RWPE1 (cell line): Measurements from ENCODE around the gene MCHR1.

Experiments
- CTCF ChIA-PET: fragments of 350-600 bp; sonication (Branson Sonifier 250); formaldehyde crosslinking; extraction: SDS; loops from one replicate; lab custom pipeline; 2021; lab: Yijun Ruan, JAX
- POLR2A ChIA-PET: fragments of 400-600 bp; formaldehyde crosslinking; extraction: SDS; loops from one replicate; lab custom pipeline; 2020; ENCODE audit warnings: antibody characterized with exemption; ENCODE audit not compliant: low non-redundant PET; lab: Yijun Ruan, JAX
- DNase-seq: peaks from one replicate; pipeline ENCODE4 v3.0.0; 2012; ENCODE audit warnings: low spot score
- H3K27ac ChIP-seq: fragments of 450-650 bp; 2 replicates; pipeline ENCODE4 v1.5.1; 2017
- TF ChIP-seq, protein P1 (sequence below): fragments of 450-650 bp; conservative IDR thresholded peaks from 2 replicates; pipeline ENCODE4 v1.5.1; 2017; ENCODE audit warnings: low read depth, mild to moderate bottlenecking

The MCHR1 gene

DNA sequence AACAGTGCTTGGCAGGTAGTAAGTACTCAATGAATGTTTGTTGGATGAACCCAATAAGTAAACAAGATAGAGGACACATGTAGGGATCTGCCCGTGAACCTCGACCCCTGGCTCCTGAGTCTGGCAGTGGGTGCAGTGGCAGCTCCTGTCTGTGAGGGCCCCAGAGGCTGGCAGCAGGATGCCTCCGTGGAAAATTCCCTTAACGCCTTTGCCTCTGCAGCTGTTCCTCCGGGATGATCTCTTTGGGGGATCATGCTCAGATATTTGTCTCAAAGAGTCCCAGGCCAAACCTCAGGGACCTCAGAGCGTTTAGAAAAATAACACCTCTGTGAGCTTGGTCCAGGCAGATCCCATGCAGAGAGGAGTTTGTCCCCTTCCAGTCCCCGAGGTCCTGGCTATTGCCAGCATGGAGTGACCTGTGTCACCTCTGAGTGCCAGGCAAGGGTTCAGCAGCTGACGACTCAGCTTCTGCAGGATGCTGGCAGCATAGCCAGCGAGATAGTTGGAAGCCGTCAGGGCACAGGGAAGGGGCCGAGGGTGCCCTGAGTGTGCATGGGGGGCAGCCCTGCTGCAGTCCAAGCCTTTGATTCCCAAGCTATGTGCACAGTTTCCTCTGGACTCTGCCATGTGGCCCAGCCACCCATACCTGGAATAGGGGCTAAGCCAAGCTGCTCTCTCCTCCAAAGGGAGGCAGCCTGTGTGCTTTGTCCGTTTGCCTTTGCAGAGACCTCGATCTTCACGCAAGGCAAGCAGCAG is 613 bp upstream of the MCHR1 start:
- POLR2A ChIA-PET = no interaction called here
- TF ChIP-seq, protein P1, sequence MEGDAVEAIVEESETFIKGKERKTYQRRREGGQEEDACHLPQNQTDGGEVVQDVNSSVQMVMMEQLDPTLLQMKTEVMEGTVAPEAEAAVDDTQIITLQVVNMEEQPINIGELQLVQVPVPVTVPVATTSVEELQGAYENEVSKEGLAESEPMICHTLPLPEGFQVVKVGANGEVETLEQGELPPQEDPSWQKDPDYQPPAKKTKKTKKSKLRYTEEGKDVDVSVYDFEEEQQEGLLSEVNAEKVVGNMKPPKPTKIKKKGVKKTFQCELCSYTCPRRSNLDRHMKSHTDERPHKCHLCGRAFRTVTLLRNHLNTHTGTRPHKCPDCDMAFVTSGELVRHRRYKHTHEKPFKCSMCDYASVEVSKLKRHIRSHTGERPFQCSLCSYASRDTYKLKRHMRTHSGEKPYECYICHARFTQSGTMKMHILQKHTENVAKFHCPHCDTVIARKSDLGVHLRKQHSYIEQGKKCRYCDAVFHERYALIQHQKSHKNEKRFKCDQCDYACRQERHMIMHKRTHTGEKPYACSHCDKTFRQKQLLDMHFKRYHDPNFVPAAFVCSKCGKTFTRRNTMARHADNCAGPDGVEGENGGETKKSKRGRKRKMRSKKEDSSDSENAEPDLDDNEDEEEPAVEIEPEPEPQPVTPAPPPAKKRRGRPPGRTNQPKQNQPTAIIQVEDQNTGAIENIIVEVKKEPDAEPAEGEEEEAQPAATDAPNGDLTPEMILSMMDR = no peak
- no peak for DNase-seq
- H3K27ac ChIP-seq = no peak overlapping the region
- CTCF ChIA-PET = no interaction called here

- TF ChIP-seq, protein P1 = no peak
- POLR2A ChIA-PET = no interaction called here
- no peak for DNase-seq
- no peak overlapping the region for H3K27ac ChIP-seq
- CTCF ChIA-PET = no interaction called here
These were observed 907 bp downstream of the MCHR1 start for GRCh38 chr22:40679964-40680818.

- DNase-seq = no peak
- no peak overlapping the region for H3K27ac ChIP-seq
- POLR2A ChIA-PET = no interaction called here
- CTCF ChIA-PET = no interaction called here
- TF ChIP-seq, protein P1 = no peak
These were observed 1.5 kb downstream of the MCHR1 start for GRCh38 chr22:40680819-40681183.

DNA sequence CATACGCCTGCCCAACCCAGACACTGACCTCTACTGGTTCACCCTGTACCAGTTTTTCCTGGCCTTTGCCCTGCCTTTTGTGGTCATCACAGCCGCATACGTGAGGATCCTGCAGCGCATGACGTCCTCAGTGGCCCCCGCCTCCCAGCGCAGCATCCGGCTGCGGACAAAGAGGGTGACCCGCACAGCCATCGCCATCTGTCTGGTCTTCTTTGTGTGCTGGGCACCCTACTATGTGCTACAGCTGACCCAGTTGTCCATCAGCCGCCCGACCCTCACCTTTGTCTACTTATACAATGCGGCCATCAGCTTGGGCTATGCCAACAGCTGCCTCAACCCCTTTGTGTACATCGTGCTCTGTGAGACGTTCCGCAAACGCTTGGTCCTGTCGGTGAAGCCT is 2.2 kb downstream of the MCHR1 start:
- TF ChIP-seq, protein P1 = no peak
- POLR2A ChIA-PET = no interaction called here
- CTCF ChIA-PET = no interaction called here
- DNase-seq = no peak
- H3K27ac ChIP-seq = 0 out of 2 replicates have a peak overlapping the region, but pooled peaks have one; percentile 70

DNA sequence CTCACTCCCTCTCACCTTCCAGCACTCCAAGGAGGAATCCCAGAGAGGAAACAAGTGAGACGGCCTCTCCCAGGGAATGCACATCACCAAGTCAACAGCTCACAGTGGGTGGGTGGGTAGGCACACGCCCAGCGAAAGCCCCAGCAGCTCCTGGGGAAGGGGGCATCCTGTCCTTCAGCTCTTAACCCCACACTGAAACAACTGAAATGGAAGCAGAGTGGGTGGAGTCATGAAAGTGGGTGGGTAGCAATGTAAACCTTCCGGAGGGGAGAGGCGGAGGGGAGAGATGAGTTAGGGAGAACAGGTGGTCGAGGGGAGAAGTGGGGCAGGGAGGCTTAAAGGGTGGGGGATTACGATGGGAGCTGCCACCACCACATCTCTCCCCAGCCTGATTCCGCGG is 5.4 kb downstream of the MCHR1 start:
- no peak for DNase-seq
- CTCF ChIA-PET = interaction anchor here (0.5 kb wide), 1 partner anchor 79 kb away, joined by 3 read pairs; no protein-coding TSS in a partner anchor
- TF ChIP-seq, protein P1 = no peak
- no peak overlapping the region for H3K27ac ChIP-seq
- POLR2A ChIA-PET = no interaction called here

GRCh38 chr22:40685406-40685805 is 6.1 kb downstream of the MCHR1 start:
- ChIA-PET POLR2A (no interaction called here), CTCF (interaction anchor here (0.5 kb wide), 1 partner anchor 78 kb away, joined by 3 read pairs; no protein-coding TSS in a partner anchor)

More at GRCh38 chr22:40685406-40685805, 6.1 kb downstream of the MCHR1 start:
- DNase-seq = no peak
- TF ChIP-seq, protein P1 = no peak
- H3K27ac ChIP-seq = no peak overlapping the region
